ENCODE measurements around the gene COL8A1.

COL8A1 gene

GRCh38 chr3:99659951-99660350 is 21.6 kb downstream of the COL8A1 start:
- Histone ChIP-seq H3K9ac (ENCODE audit: low read length) (no peak overlapping the region), H3F3A (ENCODE audit: insufficient read depth, low read length) (no peaks in the 10 kb centered on the region), H3K9me2 (replicated peaks; ENCODE audit: insufficient read depth, low read length) (no peaks in the 10 kb centered on the region), H3K4me3 (ENCODE audit: low read length) (no peak overlapping the region), H4K20me1 (ENCODE audit: insufficient read depth, low read length) (no peaks in the 10 kb centered on the region), H3K9me3 (replicated peaks; ENCODE audit: insufficient read depth, low read length) (no peaks in the 10 kb centered on the region), H3K4me2 (ENCODE audit: low read depth, low read length) (no peak overlapping the region), H3K4me1 (ENCODE audit: low read length) (no peaks in the 10 kb centered on the region), H3K27ac (ENCODE audit: low read length) (no peak overlapping the region), H3K36me3 (replicated peaks; ENCODE audit: insufficient read depth, low read length) (no peaks in the 10 kb centered on the region), H3K79me2 (ENCODE audit: low read length) (no peaks in the 10 kb centered on the region), H2AFZ (ENCODE audit: low read length) (no peak overlapping the region), H3K27me3 (replicated peaks; ENCODE audit: insufficient read depth, low read length) (no peaks in the 10 kb centered on the region)
- TF ChIP-seq, protein P1, sequence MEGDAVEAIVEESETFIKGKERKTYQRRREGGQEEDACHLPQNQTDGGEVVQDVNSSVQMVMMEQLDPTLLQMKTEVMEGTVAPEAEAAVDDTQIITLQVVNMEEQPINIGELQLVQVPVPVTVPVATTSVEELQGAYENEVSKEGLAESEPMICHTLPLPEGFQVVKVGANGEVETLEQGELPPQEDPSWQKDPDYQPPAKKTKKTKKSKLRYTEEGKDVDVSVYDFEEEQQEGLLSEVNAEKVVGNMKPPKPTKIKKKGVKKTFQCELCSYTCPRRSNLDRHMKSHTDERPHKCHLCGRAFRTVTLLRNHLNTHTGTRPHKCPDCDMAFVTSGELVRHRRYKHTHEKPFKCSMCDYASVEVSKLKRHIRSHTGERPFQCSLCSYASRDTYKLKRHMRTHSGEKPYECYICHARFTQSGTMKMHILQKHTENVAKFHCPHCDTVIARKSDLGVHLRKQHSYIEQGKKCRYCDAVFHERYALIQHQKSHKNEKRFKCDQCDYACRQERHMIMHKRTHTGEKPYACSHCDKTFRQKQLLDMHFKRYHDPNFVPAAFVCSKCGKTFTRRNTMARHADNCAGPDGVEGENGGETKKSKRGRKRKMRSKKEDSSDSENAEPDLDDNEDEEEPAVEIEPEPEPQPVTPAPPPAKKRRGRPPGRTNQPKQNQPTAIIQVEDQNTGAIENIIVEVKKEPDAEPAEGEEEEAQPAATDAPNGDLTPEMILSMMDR (IDR thresholded peaks at IDR 0.05; ENCODE audit: low read length): no peak
- TF ChIP-seq EZH2 (optimal IDR thresholded peaks at IDR 0.05; ENCODE audit: low read depth, low read length): no peak
- no peak for TF ChIP-seq EZH2phosphoT487 (IDR thresholded peaks at IDR 0.05; ENCODE audit: low read length)
- DNase-seq: no peak

DNA sequence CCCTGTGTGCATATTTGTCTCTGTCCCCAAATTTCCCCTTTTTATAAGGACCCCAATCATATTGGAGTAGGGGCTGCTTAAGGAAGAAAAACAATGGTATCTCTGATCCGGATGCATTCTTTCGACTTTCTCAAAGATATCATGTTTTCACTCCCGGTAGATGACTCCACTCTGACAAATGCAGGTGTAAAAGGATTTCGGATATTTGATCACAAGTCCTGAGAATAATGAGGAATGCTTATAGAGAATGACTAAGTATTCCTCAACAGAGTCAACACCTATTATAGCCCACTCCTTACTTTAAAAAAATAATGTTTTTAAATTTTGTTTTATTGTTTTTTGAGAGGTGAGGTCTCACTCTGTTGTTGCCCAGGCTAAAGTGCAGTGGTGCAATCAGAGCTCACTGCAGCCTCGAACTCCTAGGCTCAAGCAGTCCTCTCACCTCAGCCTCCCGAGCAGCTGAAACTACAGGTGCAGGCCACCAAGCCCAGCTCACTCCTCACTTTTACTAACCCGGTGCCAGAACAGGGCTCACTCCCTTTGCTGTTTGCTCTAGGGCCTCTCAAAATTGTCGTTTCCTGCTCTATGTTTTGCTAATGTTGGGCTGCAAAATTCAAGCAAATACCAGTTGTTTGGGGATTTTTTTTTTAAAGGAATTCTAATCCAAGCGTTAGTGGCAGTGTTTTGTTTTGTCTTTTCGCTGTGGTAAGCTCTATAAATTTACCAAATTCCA is 24.6 kb downstream of the COL8A1 start:
- no peak for TF ChIP-seq EZH2phosphoT487 (IDR thresholded peaks at IDR 0.05; ENCODE audit: low read length)
- no peak overlapping the region for H2AFZ ChIP-seq (ENCODE audit: low read length)
- H3K4me1 ChIP-seq (ENCODE audit: low read length): peaks cover 5% of the 10 kb centered on the region; the same call in 1 of the 2 replicates
- H3K27ac ChIP-seq (ENCODE audit: low read length): no peak overlapping the region
- no peaks in the 10 kb centered on the region for H3K9me3 ChIP-seq (replicated peaks; ENCODE audit: insufficient read depth, low read length)
- H3K9ac ChIP-seq (ENCODE audit: low read length): no peak overlapping the region
- no peaks in the 10 kb centered on the region for H3K9me2 ChIP-seq (replicated peaks; ENCODE audit: insufficient read depth, low read length)
- DNase-seq: no peak
- no peaks in the 10 kb centered on the region for H3K36me3 ChIP-seq (replicated peaks; ENCODE audit: insufficient read depth, low read length)
- no peak overlapping the region for H3K4me2 ChIP-seq (ENCODE audit: low read depth, low read length)
- H3K27me3 ChIP-seq (replicated peaks; ENCODE audit: insufficient read depth, low read length): no peaks in the 10 kb centered on the region
- H3K79me2 ChIP-seq (ENCODE audit: low read length): no peaks in the 10 kb centered on the region
- H4K20me1 ChIP-seq (ENCODE audit: insufficient read depth, low read length): no peaks in the 10 kb centered on the region
- H3K4me3 ChIP-seq (ENCODE audit: low read length): no peak overlapping the region
- H3F3A ChIP-seq (ENCODE audit: insufficient read depth, low read length): no peaks in the 10 kb centered on the region

DNA sequence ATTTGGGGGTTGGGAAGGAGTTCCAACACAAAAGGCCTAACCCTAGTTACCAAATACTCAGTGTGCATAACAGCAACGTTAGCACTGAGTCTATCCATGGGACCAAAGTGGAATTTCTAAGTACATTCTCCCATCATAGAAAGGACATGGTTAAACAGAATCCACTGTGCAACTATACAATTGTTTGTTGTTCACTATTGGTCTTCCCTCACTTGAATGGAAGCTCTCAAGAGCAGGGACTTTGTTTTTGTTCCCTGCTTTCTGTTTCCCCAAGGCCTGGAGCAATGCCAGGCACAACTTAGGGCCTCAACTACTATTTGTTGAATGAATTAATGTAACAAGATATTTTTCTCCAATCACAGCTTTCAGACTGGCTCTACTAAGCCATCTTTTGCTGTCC is 25.6 kb downstream of the COL8A1 start:
- no peak for DNase-seq
- H3K9ac ChIP-seq (ENCODE audit: low read length): no peak overlapping the region
- no peaks in the 10 kb centered on the region for H4K20me1 ChIP-seq (ENCODE audit: insufficient read depth, low read length)
- no peak overlapping the region for H3K4me2 ChIP-seq (ENCODE audit: low read depth, low read length)
- H3K4me1 ChIP-seq (ENCODE audit: low read length): peaks cover 5% of the 10 kb centered on the region; the same call in 1 of the 2 replicates
- H3K4me3 ChIP-seq (ENCODE audit: low read length): no peak overlapping the region
- no peak overlapping the region for H2AFZ ChIP-seq (ENCODE audit: low read length)
- no peaks in the 10 kb centered on the region for H3F3A ChIP-seq (ENCODE audit: insufficient read depth, low read length)
- no peak overlapping the region for H3K27ac ChIP-seq (ENCODE audit: low read length)
- TF ChIP-seq EZH2 (optimal IDR thresholded peaks at IDR 0.05; ENCODE audit: low read depth, low read length) (no peak), EZH2phosphoT487 (IDR thresholded peaks at IDR 0.05; ENCODE audit: low read length) (no peak)
- TF ChIP-seq, protein P1 (IDR thresholded peaks at IDR 0.05; ENCODE audit: low read length): no peak
- H3K79me2 ChIP-seq (ENCODE audit: low read length): no peaks in the 10 kb centered on the region
- H3K9me2 ChIP-seq (replicated peaks; ENCODE audit: insufficient read depth, low read length): no peaks in the 10 kb centered on the region
- H3K9me3 ChIP-seq (replicated peaks; ENCODE audit: insufficient read depth, low read length): no peaks in the 10 kb centered on the region
- no peaks in the 10 kb centered on the region for H3K27me3 ChIP-seq (replicated peaks; ENCODE audit: insufficient read depth, low read length)
- H3K36me3 ChIP-seq (replicated peaks; ENCODE audit: insufficient read depth, low read length): no peaks in the 10 kb centered on the region

GRCh38 chr3:99665017-99665416 is 26.6 kb downstream of the COL8A1 start:
- Histone ChIP-seq H3K36me3 (replicated peaks; ENCODE audit: insufficient read depth, low read length) (no peaks in the 10 kb centered on the region), H3K9ac (ENCODE audit: low read length) (no peak overlapping the region), H3K27ac (ENCODE audit: low read length) (no peak overlapping the region), H3F3A (ENCODE audit: insufficient read depth, low read length) (no peaks in the 10 kb centered on the region), H3K4me1 (ENCODE audit: low read length) (peaks cover 5% of the 10 kb centered on the region; the same call in 1 of the 2 replicates), H2AFZ (ENCODE audit: low read length) (0 out of 2 replicates have a peak overlapping the region, but pooled peaks have one; percentile 4), H4K20me1 (ENCODE audit: insufficient read depth, low read length) (no peaks in the 10 kb centered on the region), H3K27me3 (replicated peaks; ENCODE audit: insufficient read depth, low read length) (no peaks in the 10 kb centered on the region), H3K4me3 (ENCODE audit: low read length) (no peak overlapping the region), H3K9me2 (replicated peaks; ENCODE audit: insufficient read depth, low read length) (no peaks in the 10 kb centered on the region), H3K9me3 (replicated peaks; ENCODE audit: insufficient read depth, low read length) (no peaks in the 10 kb centered on the region), H3K4me2 (ENCODE audit: low read depth, low read length) (no peak overlapping the region), H3K79me2 (ENCODE audit: low read length) (no peaks in the 10 kb centered on the region)
- DNase-seq: no peak
- no peak for TF ChIP-seq EZH2 (optimal IDR thresholded peaks at IDR 0.05; ENCODE audit: low read depth, low read length)
- TF ChIP-seq, protein P1 (IDR thresholded peaks at IDR 0.05; ENCODE audit: low read length): no peak
- no peak for TF ChIP-seq EZH2phosphoT487 (IDR thresholded peaks at IDR 0.05; ENCODE audit: low read length)
